NCI-H1930 (cell line): ENCODE data around the gene ICAM5.

ENCODE experiments used
- DNase-seq, 2 experiments: peaks; one replicate each; lab custom pipeline; 2025; lab: John Stamatoyannopoulos, UW

The ICAM5 gene

GRCh38 chr19:10339977-10340376 lies 50.2 kb downstream of the ICAM5 start:
- no peak for DNase-seq

- no peak for DNase-seq
These were observed 53.7 kb downstream of the ICAM5 start for GRCh38 chr19:10343495-10343894.

GRCh38 chr19:10344780-10345179 lies 55.0 kb downstream of the ICAM5 start:
- DNase-seq, result no peak
